Measurements from ENCODE around the gene ZNF490.

The ZNF490 gene

GRCh38 chr19:12555456-12555930, 55.1 kb downstream of the ZNF490 start:
- TF ChIP-seq CTCF (IDR thresholded peaks at IDR 0.05; ENCODE audit: low read depth, low read length): no peak
- no peak for DNase-seq (ENCODE audit: extremely low read depth, low read depth)

GRCh38 chr19:12551060-12551832, 59.4 kb downstream of the ZNF490 start, which contains the start of gene ZNF564:
TSS of gene ZNF564 (minus strand) at chr19:12551482. CDS start at chr19:12551332, 150 bp downstream.
- no peak for TF ChIP-seq CTCF (IDR thresholded peaks at IDR 0.05; ENCODE audit: low read depth, low read length)

GRCh38 chr19:12546903-12547302, 63.7 kb downstream of the ZNF490 start:
- no peak for DNase-seq (ENCODE audit: extremely low read depth, low read depth)

More at GRCh38 chr19:12551060-12551832, 59.4 kb downstream of the ZNF490 start, which contains the start of gene ZNF564:
- DNase-seq (ENCODE audit: extremely low read depth, low read depth): peak; percentile 90

GRCh38 chr19:12546068-12546467, 64.5 kb downstream of the ZNF490 start:
- no peak for DNase-seq (ENCODE audit: extremely low read depth, low read depth)
- TF ChIP-seq CTCF (IDR thresholded peaks at IDR 0.05; ENCODE audit: low read depth, low read length): no peak

More at GRCh38 chr19:12546903-12547302, 63.7 kb downstream of the ZNF490 start:
- TF ChIP-seq CTCF (IDR thresholded peaks at IDR 0.05; ENCODE audit: low read depth, low read length): no peak

GRCh38 chr19:12545267-12545666, 65.3 kb downstream of the ZNF490 start:
- no peak for DNase-seq (ENCODE audit: extremely low read depth, low read depth)
- no peak for TF ChIP-seq CTCF (IDR thresholded peaks at IDR 0.05; ENCODE audit: low read depth, low read length)

- no peak for DNase-seq (ENCODE audit: extremely low read depth, low read depth)
- no peak for TF ChIP-seq CTCF (IDR thresholded peaks at IDR 0.05; ENCODE audit: low read depth, low read length)
Measured at GRCh38 chr19:12544401-12544876, 66.2 kb downstream of the ZNF490 start.

GRCh38 chr19:12543855-12544254, 66.8 kb downstream of the ZNF490 start:
- TF ChIP-seq CTCF (IDR thresholded peaks at IDR 0.05; ENCODE audit: low read depth, low read length): no peak
- DNase-seq (ENCODE audit: extremely low read depth, low read depth): no peak

All from AG09319 (cell line).